Endothelial cell of umbilical vein (primary cell): ENCODE results near the gene EXOSC9. TPM values are rescaled to one million over a fixed set of nuclear protein-coding genes. Genes with fewer than 3 reads are reported as not detected.

Source experiments
- BruUV-seq: library from RNA; stranded (reverse); fragments of 400-500 nt; replicated peaks from 2 replicates; lab custom pipeline; 2021; lab: Mats Ljungman, UMichigan
- CTCF ChIA-PET: fragments of 300-600, 350-600 bp; sonication (Branson Sonifier 250); formaldehyde crosslinking; loops from one replicate; lab custom pipeline; 2021; ENCODE audit warnings: antibody characterized with exemption, inconsistent platforms; lab: Charles Lee
- POLR2A ChIA-PET: fragments of 300-600, 350-600 bp; sonication (Branson Sonifier 250); formaldehyde crosslinking; loops from one replicate; lab custom pipeline; 2021; ENCODE audit warnings: antibody characterized with exemption, inconsistent platforms; lab: Charles Lee
- DNase-seq: peaks from one replicate; pipeline ENCODE4 v3.0.0-alpha.2; 2011; ENCODE audit warnings: low read depth, low spot score
- FAIRE-seq: peaks from 2 replicates; lab custom pipeline; 2011; peaks lifted over from hg19 to GRCh38; lab: Jason Lieb, UNC
- H2AFZ ChIP-seq: 2 replicates; pipeline ENCODE4 v1.6.0; 2012; ENCODE audit warnings: low read depth, low read length, control low read depth, inconsistent platforms
- H3K27ac ChIP-seq: 2 replicates; pipeline ENCODE4 v1.5.1; 2011; ENCODE audit warnings: low read depth, mild to moderate bottlenecking, control low read depth, low read length, moderate library complexity; ENCODE audit not compliant: insufficient read depth
- H3K27me3 ChIP-seq, 2 experiments: 2 replicates each; pipeline versions ENCODE4 v1.6.0 to v1.6.1; 2011; ENCODE audit warnings: low read length in 2 of 2, mixed read lengths in 1 of 2; ENCODE audit not compliant: control insufficient read depth in 2 of 2, insufficient read depth in 2 of 2
- H3K36me3 ChIP-seq, 2 experiments: 2 replicates in 1 of 2; 3 replicates in 1 of 2; pipeline ENCODE4 v1.5.1; 2011; ENCODE audit warnings: low read length in 2 of 2, mild to moderate bottlenecking in 1 of 2, moderate library complexity in 1 of 2; ENCODE audit not compliant: control insufficient read depth in 2 of 2, insufficient read depth in 2 of 2; ENCODE audit errors: extremely low read depth in 1 of 2
- H3K4me1 ChIP-seq: 3 replicates; pipeline ENCODE4 v1.5.1; 2011; ENCODE audit warnings: mild to moderate bottlenecking, low read length; ENCODE audit not compliant: control insufficient read depth, insufficient read depth; ENCODE audit errors: extremely low read depth
- H3K4me2 ChIP-seq: 2 replicates; pipeline ENCODE4 v1.6.1; 2011; ENCODE audit warnings: low read length, control low read depth, mixed read lengths; ENCODE audit not compliant: insufficient read depth
- H3K4me3 ChIP-seq, 3 experiments: fragments of 200-600 bp in 1 of 3; sonication (generic), shearing (Covaris generic) in 1 of 3; replicated peaks in 1 of 3; 2 replicates each; pipeline ENCODE4 v1.5.1; 2011 to 2016; ENCODE audit warnings: control low read depth in 3 of 3, low read length in 3 of 3, mild to moderate bottlenecking in 2 of 3, inconsistent platforms in 1 of 3, low read depth in 1 of 3, moderate library complexity in 1 of 3; ENCODE audit not compliant: insufficient read depth in 1 of 3
- H3K79me2 ChIP-seq: 2 replicates; pipeline ENCODE4 v1.6.0; 2012; ENCODE audit warnings: low read length, inconsistent platforms; ENCODE audit not compliant: control insufficient read depth, insufficient read depth
- H3K9ac ChIP-seq: replicated peaks from 2 replicates; pipeline ENCODE3; 2011; ENCODE audit warnings: low read length, control low read depth; ENCODE audit not compliant: insufficient read depth; ENCODE audit errors: extremely low read depth
- H3K9me1 ChIP-seq: replicated peaks from 3 replicates; pipeline ENCODE4 v1.6.0; 2011; ENCODE audit warnings: mild to moderate bottlenecking, low read length; ENCODE audit not compliant: control insufficient read depth, insufficient read depth; ENCODE audit errors: extremely low read depth
- H3K9me3 ChIP-seq: replicated peaks from 2 replicates; pipeline ENCODE4 v1.5.1; 2012; ENCODE audit warnings: low read length, inconsistent platforms; ENCODE audit not compliant: control insufficient read depth, insufficient read depth
- H4K20me1 ChIP-seq: replicated peaks from 2 replicates; pipeline ENCODE3; 2011; ENCODE audit warnings: mild to moderate bottlenecking, low read length; ENCODE audit not compliant: control insufficient read depth, insufficient read depth; ENCODE audit errors: extremely low read depth
- CTCF ChIP-seq, 2 donors: IDR thresholded peaks; 1 replicate in 1 of 2; 2 replicates in 1 of 2; pipeline ENCODE4 v1.5.1; 2011; ENCODE audit warnings: low read length in 2 of 2, mild to moderate bottlenecking in 2 of 2, moderate library complexity in 2 of 2, control low read depth in 1 of 2, inconsistent platforms in 1 of 2, low read depth in 1 of 2; ENCODE audit not compliant: insufficient read depth in 1 of 2; ENCODE audit errors: extremely low read depth in 1 of 2
- EZH2 ChIP-seq: IDR thresholded peaks from 2 replicates; pipeline ENCODE4 v1.6.1; 2012; ENCODE audit warnings: borderline replicate concordance, low read depth, mild to moderate bottlenecking, moderate library complexity, low read length, inconsistent platforms; ENCODE audit not compliant: severe bottlenecking
- FOS ChIP-seq: IDR thresholded peaks from 2 replicates; pipeline ENCODE4 v1.6.1; 2011; ENCODE audit warnings: mild to moderate bottlenecking, low read length, moderate library complexity, borderline replicate concordance; ENCODE audit not compliant: insufficient read depth
- GATA2 ChIP-seq: IDR thresholded peaks from 2 replicates; pipeline ENCODE4 v1.7.0; 2011; ENCODE audit warnings: low read depth, mild to moderate bottlenecking, moderate library complexity, mixed read lengths, low read length; ENCODE audit not compliant: insufficient read length, insufficient read depth
- JUN ChIP-seq: IDR thresholded peaks from 2 replicates; pipeline ENCODE4 v1.6.1; 2011; ENCODE audit warnings: borderline replicate concordance, low read depth; ENCODE audit not compliant: insufficient read length, insufficient read depth
- MAX ChIP-seq: IDR thresholded peaks from 2 replicates; pipeline ENCODE4 v1.6.1; 2011; ENCODE audit not compliant: insufficient read depth, insufficient read length
- MYC ChIP-seq: IDR thresholded peaks from one replicate; pipeline ENCODE4 v1.6.1; 2011; ENCODE audit warnings: mild to moderate bottlenecking, low read depth, low read length
- POLR2A ChIP-seq: IDR thresholded peaks from 2 replicates; pipeline ENCODE4 v1.6.1; 2012; ENCODE audit warnings: low read depth, mild to moderate bottlenecking, control low read depth, low read length
- POLR2AphosphoS5 ChIP-seq: IDR thresholded peaks from 2 replicates; pipeline ENCODE4 v1.6.1; 2012; ENCODE audit warnings: low read depth, mild to moderate bottlenecking, control low read depth, low read length, moderate library complexity; ENCODE audit not compliant: insufficient read depth
- dilution Hi-C: fragments of 300-500 bp; cut with MboI; formaldehyde crosslinking; loops from one replicate; pipeline ENCODE4 v1.15.0; 2019; ENCODE audit warnings: low sequenced_read_pairs; ENCODE audit not compliant: extremely low pct_ligation_motif_present
- intact Hi-C: fragments of 100-400 bp; cut with micrococcal nuclease; formaldehyde crosslinking; loops from one replicate; pipeline ENCODE4 v1.10.0; 2022
- polyA plus RNA-seq, 4 experiments: library from polyadenylated mRNA; depleted of rRNA in 3 of 4; stranded (reverse) in 3 of 4; unstranded in 1 of 4; fragments of >200 nt; gene quantifications; 2 replicates each; pipeline versions ENCODE4 v1.2.1 to v1.2.3, GENCODE V29; 2011 to 2012; ENCODE audit warnings: missing spikeins in 1 of 4
- total RNA-seq: library from RNA; stranded (reverse); gene quantifications from 2 replicates; pipeline ENCODE4 v1.2.3, GENCODE V29; 2021

EXOSC9 gene
- total and polyA plus RNA-seq, 2 donors (not counting 3 experiments of a cell fraction or from before 2014, with no cell fraction given): 19.0 to 46.3 TPM

GRCh38 chr4:121776610-121777401 lies 24.3 kb upstream of the EXOSC9 start:
- Histone ChIP-seq H3K9ac (no peak overlapping the region), H4K20me1 (no peaks in the 10 kb centered on the region), H3K36me3 (no peaks in the 10 kb centered on the region), H3K27ac (no peak overlapping the region), H3K9me3 (no peaks in the 10 kb centered on the region), H3K79me2 (no peaks in the 10 kb centered on the region), H3K4me3 (no peak overlapping the region), H3K4me2 (no peak overlapping the region), H3K9me1 (no peaks in the 10 kb centered on the region), H3K27me3 (peaks cover 6 to 36% of the 10 kb centered on the region in 2 experiments), H2AFZ (no peak overlapping the region), H3K4me1 (no peaks in the 10 kb centered on the region)
- intact Hi-C loops: no loop called here
- TF ChIP-seq JUN (no peak), MAX (no peak), FOS (no peak), GATA2 (no peak), EZH2 (no peak), POLR2AphosphoS5 (no peak), POLR2A (no peak), MYC (no peak), CTCF (IDR thresholded peaks at IDR 0.05; ENCODE audit: extremely low read depth in 1 of 2, insufficient read depth in 1 of 2, low read depth in 1 of 2, low read length in 2 of 2) (no peak)
- CTCF ChIA-PET: interaction anchor here (0.9 to 1.1 kb wide), 4 partner anchors 10 to 123 kb away, joined by 3 read pairs; no protein-coding TSS in a partner anchor
- dilution Hi-C loops: no loop called here
- no peak for DNase-seq
- BruUV-seq: no TSS peak
- FAIRE-seq: no peak
- POLR2A ChIA-PET: no interaction called here
